GM19099 (cell line): ENCODE measurements around the gene FUT9.

ENCODE experiments used
- POLR2A ChIP-seq: IDR thresholded peaks from 3 replicates; pipeline ENCODE4 v1.6.1; 2011; ENCODE audit warnings: low read depth; ENCODE audit not compliant: insufficient read length; ENCODE audit errors: extremely low read depth

Gene FUT9

GRCh38 chr6:96195272-96195671 is 179.5 kb downstream of the FUT9 start:
- no peak for TF ChIP-seq POLR2A

- no peak for TF ChIP-seq POLR2A
Observed at GRCh38 chr6:96196633-96197032, 180.9 kb downstream of the FUT9 start.

- TF ChIP-seq POLR2A: no peak
Observed at GRCh38 chr6:96197241-96197640, 181.5 kb downstream of the FUT9 start.

GRCh38 chr6:96202571-96202970 is 186.8 kb downstream of the FUT9 start:
- no peak for TF ChIP-seq POLR2A

- TF ChIP-seq POLR2A: no peak
Observed at GRCh38 chr6:96211341-96211740, 195.6 kb downstream of the FUT9 start.

GRCh38 chr6:96212066-96212465 is 196.3 kb downstream of the FUT9 start:
- TF ChIP-seq POLR2A: no peak

GRCh38 chr6:96213784-96214183 is 198.0 kb downstream of the FUT9 start:
- no peak for TF ChIP-seq POLR2A

GRCh38 chr6:96223695-96224094 is 207.9 kb downstream of the FUT9 start:
- no peak for TF ChIP-seq POLR2A

- TF ChIP-seq POLR2A: no peak
Observed at GRCh38 chr6:96227135-96227534, 211.4 kb downstream of the FUT9 start.

- TF ChIP-seq POLR2A: no peak
Observed at GRCh38 chr6:96234444-96234843, 218.7 kb downstream of the FUT9 start.

GRCh38 chr6:96235927-96236326 is 220.2 kb downstream of the FUT9 start:
- no peak for TF ChIP-seq POLR2A

- no peak for TF ChIP-seq POLR2A
Observed at GRCh38 chr6:96236471-96236870, 220.7 kb downstream of the FUT9 start.

GRCh38 chr6:96237638-96238347 is 222.0 kb downstream of the FUT9 start:
- TF ChIP-seq POLR2A: no peak

GRCh38 chr6:96246563-96246962 is 230.8 kb downstream of the FUT9 start:
- TF ChIP-seq POLR2A: no peak

GRCh38 chr6:96249755-96250154 is 234.0 kb downstream of the FUT9 start:
- TF ChIP-seq POLR2A: no peak

- TF ChIP-seq POLR2A: no peak
Observed at GRCh38 chr6:96257751-96258150, 242.0 kb downstream of the FUT9 start.
